DMS79 treated with DMSO at 0.1 percent for 48 hours (cell line): Measurements from ENCODE around the gene EVL.
"Not testable (repeated sequence)": the region's sequence is repeated elsewhere in the genome, so short reads cannot be mapped to it uniquely, and the experiment has no call there.

Experiments used
- DNase-seq: peaks from one replicate; lab custom pipeline; 2025; lab: John Stamatoyannopoulos, UW

The EVL gene

GRCh38 chr14:100038065-100038464 lies 27.2 kb upstream of the EVL start:
- DNase-seq, result no peak

GRCh38 chr14:100039903-100040302 lies 25.3 kb upstream of the EVL start:
- no peak for DNase-seq

- no peak for DNase-seq
These were observed 24.0 kb upstream of the EVL start for GRCh38 chr14:100041271-100041670.

- DNase-seq, result no peak
These were observed 22.9 kb upstream of the EVL start for GRCh38 chr14:100042286-100042685.

- no peak for DNase-seq
These were observed 19.4 kb upstream of the EVL start for GRCh38 chr14:100045642-100046344.

- DNase-seq, result no peak
These were observed 17.6 kb upstream of the EVL start for GRCh38 chr14:100047600-100047999.

- no peak for DNase-seq
These were observed 16.4 kb upstream of the EVL start for GRCh38 chr14:100048786-100049185.

- no peak for DNase-seq
These were observed 16.0 kb upstream of the EVL start for GRCh38 chr14:100049220-100049619.

GRCh38 chr14:100051103-100051502 lies 14.1 kb upstream of the EVL start:
- DNase-seq, result no peak

- no peak for DNase-seq
These were observed 13.7 kb upstream of the EVL start for GRCh38 chr14:100051543-100051942.

- no peak for DNase-seq
These were observed 12.4 kb upstream of the EVL start for GRCh38 chr14:100052819-100053218.

- no peak for DNase-seq
These were observed 10.7 kb upstream of the EVL start for GRCh38 chr14:100054316-100055075.

GRCh38 chr14:100056431-100056830 lies 8.8 kb upstream of the EVL start:
- no peak for DNase-seq

GRCh38 chr14:100056964-100057795 lies 8.0 kb upstream of the EVL start:
- DNase-seq, result no peak

GRCh38 chr14:100058777-100059437 lies 6.3 kb upstream of the EVL start:
- no peak for DNase-seq

- DNase-seq, result no peak
These were observed 5.8 kb upstream of the EVL start for GRCh38 chr14:100059438-100059781.

- no peak for DNase-seq
These were observed 4.5 kb upstream of the EVL start for GRCh38 chr14:100060760-100061159.

GRCh38 chr14:100062590-100062989 lies 2.6 kb upstream of the EVL start:
- DNase-seq, result no peak

- no peak for DNase-seq
These were observed 1.8 kb upstream of the EVL start for GRCh38 chr14:100063314-100063941.

- DNase-seq, result not testable (repeated sequence)
These were observed 708 bp upstream of the EVL start for GRCh38 chr14:100064335-100065092.

GRCh38 chr14:100065942-100066574 lies 836 bp downstream of the EVL start:
- DNase-seq, result no peak
